B cell (primary cell): Measurements from ENCODE around the gene C1orf74. TPM values are rescaled to one million over a fixed set of nuclear protein-coding genes. Genes with fewer than 3 reads are reported as not detected.

Experiments used
- ATAC-seq: fragments of 200-7000 bp; cut with Tn5 transposase; one replicate; pipeline ENCODE4 v1.10.0; 2021; ENCODE audit warnings: low read depth, mild to moderate bottlenecking, moderate number of reproducible peaks, moderate library complexity
- CTCF ChIA-PET: fragments of 350-600 bp; sonication (Branson Sonifier 250); formaldehyde crosslinking; loops from one replicate; lab custom pipeline; 2021; ENCODE audit warnings: antibody characterized with exemption, inconsistent platforms; lab: Charles Lee
- POLR2A ChIA-PET: fragments of 350-600 bp; sonication (Branson Sonifier 250); formaldehyde crosslinking; loops from one replicate; lab custom pipeline; 2021; ENCODE audit warnings: antibody characterized with exemption; lab: Charles Lee
- DNase-seq: peaks from one replicate; pipeline ENCODE4 v3.0.0; 2013
- H2AFZ ChIP-seq: 2 replicates; pipeline ENCODE4 v1.6.1; 2012; ENCODE audit warnings: mild to moderate bottlenecking, low read depth, low read length; ENCODE audit not compliant: insufficient read depth, poor library complexity, severe bottlenecking
- H3K27ac ChIP-seq, 2 donors: 1 replicate in 1 of 2; 2 replicates in 1 of 2; pipeline ENCODE4 v1.5.1; 2012 to 2013; ENCODE audit warnings: low read length in 2 of 2, mild to moderate bottlenecking in 2 of 2, moderate library complexity in 1 of 2
- H3K27me3 ChIP-seq, 4 experiments: fragments of 200-600 bp in 1 of 4; sonication (generic) in 1 of 4; replicated peaks in 1 of 4; 1 replicate in 2 of 4; 2 replicates in 2 of 4; pipeline versions ENCODE4 v1.6.1 to v1.7.0; 2013 to 2016; ENCODE audit warnings: low read length in 3 of 4, mild to moderate bottlenecking in 2 of 4, mixed read lengths in 1 of 4, moderate library complexity in 1 of 4; ENCODE audit not compliant: insufficient read depth in 4 of 4, control insufficient read depth in 3 of 4; ENCODE audit errors: control extremely low read depth in 1 of 4
- H3K36me3 ChIP-seq, 2 experiments: replicated peaks in 1 of 2; 1 replicate in 1 of 2; 2 replicates in 1 of 2; pipeline versions ENCODE4 v1.6.1 to v1.7.1; 2013; ENCODE audit warnings: low read length in 1 of 2; ENCODE audit not compliant: insufficient read depth in 2 of 2, control insufficient read depth in 1 of 2; ENCODE audit errors: control extremely low read depth in 1 of 2, extremely low read depth in 1 of 2
- H3K4me1 ChIP-seq, 2 donors: fragments of 200-600 bp in 1 of 2; sonication (generic) in 1 of 2; 1 replicate in 1 of 2; 2 replicates in 1 of 2; pipeline versions ENCODE4 v1.5.1 to v1.6.1; 2013 to 2017; ENCODE audit warnings: low read length in 2 of 2; ENCODE audit not compliant: control insufficient read depth in 2 of 2, insufficient read depth in 2 of 2
- H3K4me2 ChIP-seq: replicated peaks from 2 replicates; pipeline ENCODE3; 2012; ENCODE audit warnings: mild to moderate bottlenecking, low read depth, low read length; ENCODE audit not compliant: poor library complexity, severe bottlenecking
- H3K4me3 ChIP-seq, 5 experiments: fragments of 200-600 bp in 1 of 5; sonication (generic) in 1 of 5; 1 replicate in 3 of 5; 2 replicates in 2 of 5; pipeline versions ENCODE4 v1.5.1 to v1.7.0; 2011 to 2016; ENCODE audit warnings: low read length in 4 of 5, mild to moderate bottlenecking in 4 of 5, low read depth in 2 of 5, control low read depth in 1 of 5, moderate library complexity in 1 of 5; ENCODE audit not compliant: insufficient read depth in 1 of 5; ENCODE audit errors: control extremely low read depth in 1 of 5, extremely low read depth in 1 of 5
- H3K79me2 ChIP-seq: fragments of 200-600 bp; sonication (generic); one replicate; pipeline ENCODE4 v1.6.0; 2016; ENCODE audit warnings: low read length; ENCODE audit not compliant: control insufficient read depth, insufficient read depth
- H3K9ac ChIP-seq: fragments of 200-600 bp; sonication (generic); 2 replicates; pipeline ENCODE4 v1.6.1; 2017; ENCODE audit warnings: mild to moderate bottlenecking, low read length, moderate library complexity
- H3K9me3 ChIP-seq, 3 donors: one replicate each; pipeline versions ENCODE4 v1.6.1 to v1.7.1; 2013; ENCODE audit warnings: low read length in 2 of 3; ENCODE audit not compliant: control insufficient read depth in 2 of 3, insufficient read depth in 1 of 3; ENCODE audit errors: control extremely low read depth in 1 of 3
- H4K20me1 ChIP-seq: 2 replicates; pipeline ENCODE4 v1.6.0; 2012; ENCODE audit warnings: mild to moderate bottlenecking, low read length; ENCODE audit not compliant: insufficient read depth, control insufficient read depth, poor library complexity, severe bottlenecking
- H3K27ac Mint-ChIP-seq: one replicate; pipeline ENCODE4 v1.8.0; 2021; ENCODE audit warnings: mixed read lengths
- H3K27me3 Mint-ChIP-seq: one replicate; pipeline ENCODE4 v1.8.0; 2021; ENCODE audit warnings: mixed read lengths
- H3K4me1 Mint-ChIP-seq: one replicate; pipeline ENCODE4 v1.8.0; 2021; ENCODE audit warnings: mixed read lengths
- H3K4me3 Mint-ChIP-seq: one replicate; pipeline ENCODE4 v1.8.0; 2021; ENCODE audit warnings: mixed read lengths
- H3K9me3 Mint-ChIP-seq: one replicate; pipeline ENCODE4 v1.8.0; 2022; ENCODE audit warnings: mixed read lengths; ENCODE audit not compliant: insufficient read depth
- EZH2 ChIP-seq: IDR thresholded peaks from 2 replicates; pipeline ENCODE4 v1.6.1; 2012; ENCODE audit warnings: borderline replicate concordance, low read depth, mild to moderate bottlenecking, moderate library complexity, low read length; ENCODE audit not compliant: insufficient read depth, poor library complexity, severe bottlenecking
- WGBS: methylation state at CpG from one replicate; pipeline ENCODE4 v1.1.5; 2013; ENCODE audit warnings: missing lambda C conversion rate; ENCODE audit not compliant: insufficient coverage; 5-methylcytosine and 5-hydroxymethylcytosine counted together
- intact Hi-C: fragments of 100-400 bp; cut with micrococcal nuclease; formaldehyde crosslinking; loops from one replicate; pipeline ENCODE4 v1.10.0; 2022
- polyA plus RNA-seq: library from polyadenylated mRNA; depleted of rRNA; stranded (reverse); fragments of >200 nt; gene quantifications from 2 replicates; pipeline ENCODE4 v1.2.3, GENCODE V29; 2012
- total RNA-seq, 2 donors: library from RNA; stranded (reverse); fragments of 120-200 nt in 1 of 2; gene quantifications; 1 replicate in 1 of 2; 2 replicates in 1 of 2; pipeline versions ENCODE4 v1.2.3 to v1.2.4, GENCODE V29; 2013 to 2022
- TF ChIP-seq, protein P1 (sequence below): fragments of 200-600 bp; IDR thresholded peaks from one replicate; pipeline ENCODE4 v1.8.0; 2022; ENCODE audit warnings: antibody characterized with exemption, mild to moderate bottlenecking

Gene C1orf74
- total and polyA plus RNA-seq, 2 donors (not counting 1 experiment from before 2014, with no cell fraction given): 0.49 to 3.4 TPM

DNA sequence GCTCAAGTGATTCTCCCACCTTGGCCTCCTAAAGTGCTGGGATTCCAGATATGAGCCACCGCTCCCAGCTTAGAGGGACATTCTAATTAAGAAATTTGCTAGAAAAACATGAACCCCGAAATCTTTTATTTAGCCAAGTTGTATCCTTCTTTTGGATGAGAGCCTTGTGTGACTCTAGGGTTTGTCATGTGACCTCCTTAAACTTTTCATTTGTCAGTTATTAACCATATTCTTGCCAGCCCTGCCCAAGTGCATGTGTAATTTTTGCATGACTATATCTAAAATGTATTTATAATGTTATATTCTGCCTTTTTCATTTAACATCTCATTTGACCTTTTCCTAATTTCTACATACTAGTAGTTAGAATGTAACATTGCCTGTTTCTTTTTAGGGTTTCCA lies 45.4 kb upstream of the C1orf74 start:
- Histone ChIP-seq H3K27ac (peak overlapping the region in 1 of 2 donors; percentile 5), H3K79me2 (peaks cover 30% of the 10 kb centered on the region), H3K4me1 (peaks cover 15 to 23% of the 10 kb centered on the region in 2 donors), H3K36me3 (peaks cover 11 to 49% of the 10 kb centered on the region in 2 experiments), H3K4me3 (no peak overlapping the region), H3K9me3 (no peaks in the 10 kb centered on the region), H3K9ac (no peak overlapping the region), H3K27me3 (no peaks in the 10 kb centered on the region), H3K4me2 (peak overlapping the region; percentile 29), H4K20me1 (peaks cover 12% of the 10 kb centered on the region), H2AFZ (no peak overlapping the region)
- WGBS: no CpG with 5 or more reads among the region's 2 CpGs
- H3K27ac Mint-ChIP-seq: no peak overlapping the region
- TF ChIP-seq, protein P1, sequence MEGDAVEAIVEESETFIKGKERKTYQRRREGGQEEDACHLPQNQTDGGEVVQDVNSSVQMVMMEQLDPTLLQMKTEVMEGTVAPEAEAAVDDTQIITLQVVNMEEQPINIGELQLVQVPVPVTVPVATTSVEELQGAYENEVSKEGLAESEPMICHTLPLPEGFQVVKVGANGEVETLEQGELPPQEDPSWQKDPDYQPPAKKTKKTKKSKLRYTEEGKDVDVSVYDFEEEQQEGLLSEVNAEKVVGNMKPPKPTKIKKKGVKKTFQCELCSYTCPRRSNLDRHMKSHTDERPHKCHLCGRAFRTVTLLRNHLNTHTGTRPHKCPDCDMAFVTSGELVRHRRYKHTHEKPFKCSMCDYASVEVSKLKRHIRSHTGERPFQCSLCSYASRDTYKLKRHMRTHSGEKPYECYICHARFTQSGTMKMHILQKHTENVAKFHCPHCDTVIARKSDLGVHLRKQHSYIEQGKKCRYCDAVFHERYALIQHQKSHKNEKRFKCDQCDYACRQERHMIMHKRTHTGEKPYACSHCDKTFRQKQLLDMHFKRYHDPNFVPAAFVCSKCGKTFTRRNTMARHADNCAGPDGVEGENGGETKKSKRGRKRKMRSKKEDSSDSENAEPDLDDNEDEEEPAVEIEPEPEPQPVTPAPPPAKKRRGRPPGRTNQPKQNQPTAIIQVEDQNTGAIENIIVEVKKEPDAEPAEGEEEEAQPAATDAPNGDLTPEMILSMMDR: no peak
- TF ChIP-seq EZH2: no peak
- CTCF ChIA-PET: interaction anchor here (1.4 kb wide), 1 partner anchor 10 kb away, joined by 3 read pairs; no protein-coding TSS in a partner anchor
- H3K27me3 Mint-ChIP-seq: no peaks in the 10 kb centered on the region
- ATAC-seq: no peak
- POLR2A ChIA-PET: no interaction called here
- intact Hi-C loops: loop anchor here (5.0 kb wide), 2 partner anchors 62 to 1428 kb away; partner anchors contain the start of gene RCOR3
- H3K9me3 Mint-ChIP-seq: no peaks in the 10 kb centered on the region
- H3K4me1 Mint-ChIP-seq: peaks cover 22% of the 10 kb centered on the region
- peak overlapping the region; percentile 77 for H3K4me3 Mint-ChIP-seq
- DNase-seq: no peak
